ENCODE data around the gene CRABP1.

CRABP1 gene

DNA sequence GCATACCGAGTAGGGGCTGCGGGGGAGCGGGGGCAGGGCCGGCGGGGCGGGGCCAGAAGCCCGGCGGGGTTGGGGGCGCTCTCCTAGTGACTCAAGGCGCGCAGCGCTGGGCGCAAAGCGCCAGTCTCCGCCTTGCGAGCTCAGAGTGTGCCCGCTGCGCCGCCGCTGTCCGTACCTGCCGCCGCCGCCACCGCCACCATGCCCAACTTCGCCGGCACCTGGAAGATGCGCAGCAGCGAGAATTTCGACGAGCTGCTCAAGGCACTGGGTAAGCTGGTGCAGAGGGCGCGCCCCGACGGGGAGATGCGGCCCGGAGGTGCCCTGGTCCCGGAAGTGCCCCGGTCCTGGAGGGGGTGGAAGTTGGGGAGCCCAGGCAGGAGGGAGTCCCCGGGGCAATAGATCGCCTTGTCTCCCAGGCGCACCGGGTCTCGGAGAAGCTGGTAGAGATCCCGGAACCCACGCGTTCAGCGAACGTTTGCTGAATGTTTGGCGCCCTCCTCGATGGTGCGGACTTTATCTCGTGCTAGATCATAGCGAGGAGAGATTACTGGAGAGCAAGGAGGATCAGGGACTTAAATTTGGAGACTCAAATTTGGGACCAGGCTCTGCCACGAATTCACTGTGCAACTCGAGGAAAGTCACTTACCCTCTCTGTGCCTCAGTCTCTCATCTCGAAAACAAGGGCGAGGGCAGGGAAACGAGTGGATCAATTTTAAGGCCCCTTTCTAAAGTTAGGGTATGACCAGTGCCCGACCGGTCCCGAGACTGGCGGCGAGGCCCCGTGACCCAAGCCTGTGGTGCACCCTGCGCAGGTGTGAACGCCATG, at the start of gene CRABP1:
Gene CRABP1, plus strand, starts transcription at position 123 of the 826 bp plus-strand sequence. Its CDS starts 76 bp downstream, at position 199.
- DNase-seq (ENCODE audit: low read depth in 2 of 2), result no peak

GRCh38 chr15:78291052-78291451, 49.1 kb upstream of the CRABP1 start:
- no peak for DNase-seq (ENCODE audit: low read depth in 2 of 2)

GRCh38 chr15:78291698-78292097, 48.5 kb upstream of the CRABP1 start:
- no peak for DNase-seq (ENCODE audit: low read depth in 2 of 2)

DNA sequence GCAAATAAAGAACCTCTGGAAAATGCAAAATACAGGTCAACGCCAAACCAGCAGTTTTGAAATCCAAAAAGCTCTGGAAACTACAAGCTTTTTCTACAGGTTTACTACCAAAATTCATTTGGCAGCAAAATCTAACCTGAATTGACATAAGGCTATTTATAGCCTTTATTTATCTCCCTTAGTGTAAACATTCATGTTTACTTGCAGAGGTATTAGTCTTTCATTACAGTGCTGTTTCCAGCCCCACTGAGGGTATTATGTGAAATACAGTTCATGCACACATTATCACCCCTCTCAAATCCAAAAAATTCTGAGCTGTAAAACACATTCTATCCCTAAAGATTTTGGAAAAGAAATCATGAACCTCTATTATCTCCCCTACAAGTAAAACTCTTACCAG, 47.9 kb upstream of the CRABP1 start:
- DNase-seq (ENCODE audit: low read depth in 2 of 2), result no peak

- DNase-seq (ENCODE audit: low read depth in 2 of 2), result peak; percentile 79 to 88
Measured at GRCh38 chr15:78299101-78299930, 40.8 kb upstream of the CRABP1 start, which contains the start of gene SKIC8. TSS of gene SKIC8 (minus strand) at chr15:78299609. CDS start at chr15:78295686, 3,923 bp downstream.

DNA sequence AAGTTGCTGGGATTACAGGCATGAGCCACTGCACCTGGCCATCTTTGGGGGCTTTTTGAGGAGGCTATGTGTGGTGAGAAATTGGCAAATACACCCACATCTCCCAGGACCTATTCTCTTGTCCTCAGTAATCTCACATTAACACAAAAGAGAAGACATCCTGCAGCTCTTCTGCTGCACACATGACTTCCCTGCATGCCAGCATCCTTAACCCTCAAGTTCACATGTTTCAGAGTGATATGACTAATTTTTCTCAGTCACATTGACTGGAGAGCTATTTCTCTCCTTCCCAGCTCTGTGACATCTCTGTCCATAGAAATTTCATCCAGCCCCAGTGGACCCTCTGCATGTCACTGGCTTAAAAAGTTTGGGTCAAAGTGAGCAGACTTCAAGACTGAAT, 38.8 kb upstream of the CRABP1 start:
- DNase-seq (ENCODE audit: low read depth in 2 of 2), result no peak

DNA sequence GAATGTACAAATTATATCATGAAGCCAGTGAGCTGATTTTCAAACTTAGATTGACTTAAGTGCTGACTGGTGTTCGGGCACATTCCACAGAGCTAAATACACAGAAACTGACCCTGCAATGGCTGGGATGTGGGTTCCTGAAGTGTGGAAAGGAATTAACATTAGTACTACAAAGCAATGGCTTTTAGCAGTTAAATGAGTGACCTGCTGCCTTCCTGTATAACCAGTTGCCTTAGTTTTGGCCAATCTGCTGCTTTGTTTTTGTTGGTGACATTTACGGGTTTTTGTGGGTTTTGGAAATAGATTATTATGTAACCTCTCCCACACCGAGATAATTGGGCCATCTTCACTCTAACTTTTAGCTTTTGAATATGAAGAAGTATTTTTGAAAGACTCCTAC, 38.3 kb upstream of the CRABP1 start:
- no peak for DNase-seq (ENCODE audit: low read depth in 2 of 2)

DNA sequence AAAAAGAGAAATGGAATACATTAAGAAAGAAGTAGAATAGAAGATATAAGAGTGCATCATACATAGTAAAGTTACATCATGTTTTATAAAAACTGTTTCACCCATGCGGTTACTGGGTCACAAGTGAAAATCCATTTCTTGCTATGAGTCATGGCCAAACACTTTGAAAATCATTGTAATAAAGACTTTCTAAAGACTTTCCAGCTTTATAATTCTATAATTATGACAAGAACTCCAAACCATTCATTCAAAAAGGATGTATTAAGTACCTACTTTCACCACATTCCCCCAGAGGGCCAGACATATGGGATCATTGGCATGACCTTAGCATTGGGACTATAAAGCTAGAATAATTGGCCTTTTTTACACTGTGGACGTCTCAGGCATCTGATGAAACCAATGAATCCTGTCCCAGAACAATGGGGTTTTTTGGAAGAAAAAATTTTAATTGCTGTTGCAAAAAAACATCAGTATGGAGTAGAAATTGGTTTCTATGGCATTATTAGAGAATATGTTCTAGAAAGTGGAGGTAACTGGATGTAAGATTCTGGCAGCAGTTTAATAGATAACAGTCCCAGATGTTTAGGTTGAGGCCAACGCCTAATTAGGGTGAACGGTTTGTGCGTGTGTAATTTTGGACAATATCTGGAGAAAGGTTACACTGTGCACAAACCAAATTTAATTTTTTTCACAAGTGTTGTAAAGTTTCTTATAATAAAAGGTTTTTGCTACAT, 37.4 kb upstream of the CRABP1 start:
- DNase-seq (ENCODE audit: low read depth in 2 of 2), result no peak

GRCh38 chr15:78304216-78305066, 35.7 kb upstream of the CRABP1 start:
- no peak for DNase-seq (ENCODE audit: low read depth in 2 of 2)

DNA sequence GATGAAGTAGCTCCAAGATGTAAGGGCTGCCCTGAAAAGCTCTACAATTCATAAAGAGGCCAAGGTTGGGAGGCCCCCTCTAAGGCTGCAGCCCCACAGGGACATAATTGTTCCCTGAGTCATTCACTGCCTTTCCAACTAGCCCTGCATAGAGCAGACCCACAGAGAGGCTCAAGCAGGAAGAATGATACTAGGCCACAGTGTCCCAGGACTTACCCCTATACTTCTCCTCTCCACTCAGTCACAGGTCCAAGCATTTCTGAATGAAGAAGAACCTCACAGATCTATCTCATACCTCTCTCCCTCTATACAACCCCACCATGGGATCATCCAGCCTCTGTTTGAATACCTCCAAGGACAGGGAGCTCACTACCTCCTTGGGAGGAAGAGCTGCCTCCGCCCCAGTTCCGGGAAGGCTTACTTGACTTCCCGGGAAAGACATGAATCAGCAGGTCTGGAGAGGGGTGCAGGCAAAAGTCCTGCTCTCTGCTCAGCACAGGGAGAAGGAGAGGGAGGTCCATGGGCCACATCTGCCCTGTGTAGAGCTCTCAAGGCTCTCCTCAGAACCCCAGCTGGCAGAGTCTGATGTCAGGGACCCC, 33.9 kb upstream of the CRABP1 start:
- DNase-seq (ENCODE audit: low read depth in 2 of 2), result no peak

- DNase-seq (ENCODE audit: low read depth in 2 of 2), result no peak
Measured at GRCh38 chr15:78307976-78308375, 32.2 kb upstream of the CRABP1 start.

- peak; percentile 2 to 34 for DNase-seq (ENCODE audit: low read depth in 2 of 2)
Measured at GRCh38 chr15:78308422-78309032, 31.6 kb upstream of the CRABP1 start.

DNA sequence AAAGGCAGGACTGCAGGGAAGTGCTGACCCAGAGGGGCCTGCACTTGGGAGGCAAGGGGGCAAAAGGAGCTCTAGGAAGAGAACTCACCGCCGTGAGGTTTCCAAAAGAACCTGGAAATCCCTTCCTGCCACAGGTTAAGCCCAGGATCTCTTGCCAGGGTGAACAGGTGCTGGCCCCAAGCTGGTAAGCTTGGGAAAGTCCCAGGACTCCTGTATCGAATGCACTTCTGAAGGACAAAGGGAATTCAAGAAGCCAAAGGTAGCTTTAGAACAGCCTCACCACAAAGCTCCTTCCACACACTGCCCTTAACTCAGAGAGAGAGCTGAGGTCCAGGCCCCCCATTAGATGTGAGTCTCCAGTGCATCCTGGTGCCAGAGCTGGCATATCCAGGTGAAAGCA, 28.9 kb upstream of the CRABP1 start:
- DNase-seq (ENCODE audit: low read depth in 2 of 2), result no peak

- no peak for DNase-seq (ENCODE audit: low read depth in 2 of 2)
Measured at GRCh38 chr15:78312536-78312935, 27.6 kb upstream of the CRABP1 start.

DNA sequence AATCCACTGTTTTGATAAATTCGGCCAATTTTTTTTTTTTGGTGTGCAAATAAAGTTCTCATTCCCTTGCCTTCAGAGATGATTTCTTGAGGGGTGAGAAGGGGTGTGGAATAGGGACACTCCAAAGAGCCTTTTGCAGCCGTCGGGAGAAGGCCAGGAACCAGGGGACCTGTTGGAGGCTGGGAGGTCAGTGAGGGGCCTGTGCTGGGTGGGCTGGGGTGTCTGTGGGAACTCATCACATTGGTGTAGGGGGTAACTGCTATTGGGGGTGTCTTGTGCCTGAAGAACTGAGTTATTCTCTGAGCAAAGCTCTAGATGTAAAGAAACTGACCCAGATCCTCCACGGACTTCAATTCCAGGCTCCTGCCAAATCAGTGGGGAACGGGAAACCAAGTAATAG, 27.2 kb upstream of the CRABP1 start:
- no peak for DNase-seq (ENCODE audit: low read depth in 2 of 2)

DNA sequence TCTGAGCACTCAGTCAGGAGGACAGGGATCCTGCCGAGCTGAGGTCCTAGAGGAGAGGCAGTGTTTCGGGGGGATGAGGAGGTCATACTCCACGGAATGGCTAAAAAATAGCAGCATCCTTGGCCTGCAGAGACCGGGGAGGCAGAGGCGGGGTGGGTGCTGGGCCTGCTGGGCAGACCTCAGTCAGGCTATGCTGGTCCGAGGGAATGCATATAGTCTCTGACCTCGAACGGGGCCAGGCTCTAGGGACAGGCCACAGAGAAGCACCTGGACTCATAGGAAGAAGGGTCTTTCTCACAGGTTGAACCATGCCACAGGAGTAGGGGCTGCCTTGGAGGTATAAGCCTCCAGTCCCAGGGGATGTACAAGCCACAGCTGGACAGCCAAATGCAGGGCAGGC, 26.8 kb upstream of the CRABP1 start:
- DNase-seq (ENCODE audit: low read depth in 2 of 2), result no peak

GRCh38 chr15:78314181-78314581, 26.0 kb upstream of the CRABP1 start:
- DNase-seq (ENCODE audit: low read depth in 2 of 2), result no peak

DNA sequence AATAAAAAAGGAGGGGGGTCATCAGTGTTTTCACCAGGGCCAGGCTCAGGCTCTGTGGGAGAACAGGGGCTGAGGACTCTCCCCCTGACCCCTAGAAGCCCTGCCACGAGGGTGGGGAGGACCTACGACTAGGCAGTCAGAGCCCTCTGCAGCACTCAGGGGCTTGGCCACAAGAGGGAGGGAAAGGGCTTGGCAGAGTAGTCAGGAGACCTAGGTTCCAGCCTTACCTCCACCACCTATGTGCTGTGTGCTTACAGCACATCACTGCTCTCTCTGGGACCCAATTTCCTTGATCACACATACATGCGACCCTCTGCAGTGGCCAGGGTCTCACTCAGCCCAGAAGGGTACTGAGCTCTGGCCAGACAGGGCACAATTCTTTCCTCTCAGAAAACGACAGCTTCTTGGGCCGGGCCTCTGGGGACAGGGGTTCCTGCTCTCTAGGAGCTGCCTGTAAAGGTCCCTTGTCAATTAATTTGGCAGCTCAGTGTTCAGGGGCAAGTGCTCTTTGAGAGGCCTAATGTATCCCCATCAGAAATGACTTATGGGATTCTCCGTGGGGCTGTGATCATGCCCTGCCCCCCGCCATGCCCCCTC, 24.4 kb upstream of the CRABP1 start:
- DNase-seq (ENCODE audit: low read depth in 2 of 2), result no peak

- DNase-seq (ENCODE audit: low read depth in 2 of 2), result no peak
Measured at GRCh38 chr15:78316283-78317083, 23.7 kb upstream of the CRABP1 start.

Data from stimulated activated CD4-positive, alpha-beta T cell treated with anti-CD3 and anti-CD28 coated beads, Interleukin-1b, Interleukin-23, amount 100 ng/mL, for 4 hours (primary cell).